ENCODE measurements around the gene CD209. TPM values are rescaled to one million over a fixed set of nuclear protein-coding genes. Genes with fewer than 3 reads are reported as not detected.

CD209 gene
- total RNA-seq, 1 donor from 2014 or later = not detected

GRCh38 chr19:7706955-7707456, 40.3 kb downstream of the CD209 start:
- Histone ChIP-seq H2AFZ (replicated peaks) (no peak overlapping the region), H3K27ac (no peak overlapping the region), H3F3A (ENCODE audit: low read depth) (no peaks in the 10 kb centered on the region), H3K9me3 (ENCODE audit: low read depth) (no peaks in the 10 kb centered on the region), H3K36me3 (no peaks in the 10 kb centered on the region), H3K9ac (no peak overlapping the region), H3K79me2 (ENCODE audit: low read depth) (no peaks in the 10 kb centered on the region), H4K20me1 (ENCODE audit: low read depth) (no peaks in the 10 kb centered on the region), H3K4me1 (no peaks in the 10 kb centered on the region), H3K27me3 (no peaks in the 10 kb centered on the region), H3K4me2 (no peak overlapping the region), H3K4me3 (no peak overlapping the region)
- Mint-ChIP-seq H3K27ac (no peak overlapping the region), H3K36me3 (no peaks in the 10 kb centered on the region), H3K4me1 (no peaks in the 10 kb centered on the region), H3K4me3 (no peak overlapping the region), H3K9me3 (no peaks in the 10 kb centered on the region), H3K27me3 (ENCODE audit: insufficient read depth, low read depth) (peaks cover 13% of the 10 kb centered on the region)
- no peak for DNase-seq (ENCODE audit: low spot score)
- TF ChIP-seq EZH2 (IDR thresholded peaks at IDR 0.05) (no peak), CTCF (IDR thresholded peaks at IDR 0.05) (no peak), EZH2phosphoT487 (IDR thresholded peaks at IDR 0.05) (no peak)

- H3K27me3 Mint-ChIP-seq (ENCODE audit: insufficient read depth, low read depth) = peaks cover 13% of the 10 kb centered on the region
Measured at GRCh38 chr19:7706188-7706954, 41.0 kb downstream of the CD209 start.

GRCh38 chr19:7705387-7706187, 41.7 kb downstream of the CD209 start:
- Histone ChIP-seq H3F3A (ENCODE audit: low read depth) (no peaks in the 10 kb centered on the region), H3K9ac (no peak overlapping the region), H3K4me2 (no peak overlapping the region), H3K4me1 (no peaks in the 10 kb centered on the region), H2AFZ (replicated peaks) (no peak overlapping the region), H4K20me1 (ENCODE audit: low read depth) (no peaks in the 10 kb centered on the region), H3K27me3 (no peaks in the 10 kb centered on the region), H3K36me3 (no peaks in the 10 kb centered on the region), H3K79me2 (ENCODE audit: low read depth) (no peaks in the 10 kb centered on the region), H3K27ac (no peak overlapping the region), H3K4me3 (no peak overlapping the region), H3K9me3 (ENCODE audit: low read depth) (no peaks in the 10 kb centered on the region)
- Mint-ChIP-seq H3K4me1 (no peaks in the 10 kb centered on the region), H3K27me3 (ENCODE audit: insufficient read depth, low read depth) (peaks cover 10% of the 10 kb centered on the region), H3K27ac (no peak overlapping the region), H3K36me3 (no peaks in the 10 kb centered on the region), H3K4me3 (no peak overlapping the region), H3K9me3 (no peaks in the 10 kb centered on the region)
- no peak for DNase-seq (ENCODE audit: low spot score)
- TF ChIP-seq EZH2phosphoT487 (IDR thresholded peaks at IDR 0.05) = no peak

More at GRCh38 chr19:7706188-7706954, 41.0 kb downstream of the CD209 start:
- no peak overlapping the region for H3K4me3 ChIP-seq
- H3F3A ChIP-seq (ENCODE audit: low read depth) = no peaks in the 10 kb centered on the region
- no peak overlapping the region for H3K4me2 ChIP-seq
- H3K9me3 Mint-ChIP-seq = no peaks in the 10 kb centered on the region
- no peak overlapping the region for H3K4me3 Mint-ChIP-seq
- H3K36me3 ChIP-seq = no peaks in the 10 kb centered on the region
- H3K4me1 ChIP-seq = no peaks in the 10 kb centered on the region
- H3K79me2 ChIP-seq (ENCODE audit: low read depth) = no peaks in the 10 kb centered on the region
- H3K36me3 Mint-ChIP-seq = no peaks in the 10 kb centered on the region
- H3K27ac ChIP-seq = no peak overlapping the region
- no peaks in the 10 kb centered on the region for H3K4me1 Mint-ChIP-seq
- H3K27me3 ChIP-seq = no peaks in the 10 kb centered on the region
- H2AFZ ChIP-seq (replicated peaks) = no peak overlapping the region
- TF ChIP-seq EZH2phosphoT487 (IDR thresholded peaks at IDR 0.05) (no peak), EZH2 (IDR thresholded peaks at IDR 0.05) (no peak), CTCF (IDR thresholded peaks at IDR 0.05) (no peak)
- no peaks in the 10 kb centered on the region for H3K9me3 ChIP-seq (ENCODE audit: low read depth)
- no peak for DNase-seq (ENCODE audit: low spot score)
- no peak overlapping the region for H3K9ac ChIP-seq
- no peak overlapping the region for H3K27ac Mint-ChIP-seq
- H4K20me1 ChIP-seq (ENCODE audit: low read depth) = no peaks in the 10 kb centered on the region

Measured in neural progenitor cell (in vitro differentiated cells).